Dermis lymphatic vessel endothelial cell (primary cell): ENCODE results near the gene ALDH18A1. TPM values are rescaled to one million over a fixed set of nuclear protein-coding genes. Genes with fewer than 3 reads are reported as not detected.

Experiments
- total RNA-seq: library from RNA; depleted of rRNA; stranded (reverse); fragments of >200 nt; gene quantifications from 2 replicates; pipeline ENCODE4 v1.2.1, GENCODE V29; 2014

The ALDH18A1 gene
- 67.6 and 73.6 TPM in 2 replicates for total RNA-seq

GRCh38 chr10:95656291-95657164 is at the start of gene ALDH18A1:
Gene ALDH18A1, minus strand, starts transcription at chr10:95656711. Its CDS starts 3,334 bp downstream, at chr10:95653377.

GRCh38 chr10:95693668-95694534 is 37.4 kb upstream of the ALDH18A1 start, which contains the start of gene TCTN3:
Gene TCTN3, minus strand, starts transcription at chr10:95693927. Its CDS starts 28 bp downstream, at chr10:95693899.

GRCh38 chr10:95561177-95561863 is 95.2 kb downstream of the ALDH18A1 start, which contains the start of gene SORBS1:
Gene SORBS1, minus strand, starts transcription at chr10:95561371. Its CDS starts 120,236 bp downstream, at chr10:95441135.

Other genes starting within 250 kb of the ALDH18A1 start
- gene SORBS1, start 95.3 kb downstream of the ALDH18A1 start, total RNA-seq: 3.7 and 10.7 TPM in 2 replicates
- gene TCTN3, start 37.2 kb upstream of the ALDH18A1 start, total RNA-seq: 44.0 and 51.1 TPM in 2 replicates
- 1.9 and 4.4 TPM in 2 replicates for gene ENTPD1, start 99.5 kb upstream of the ALDH18A1 start, total RNA-seq